ENCODE measurements around the gene BORCS5. TPM values are rescaled to one million over a fixed set of nuclear protein-coding genes. Genes with fewer than 3 reads are reported as not detected.

The BORCS5 gene
- total and polyA plus RNA-seq, 3 donors from 2014 or later = 20.3 to 46.3 (median 22.8) TPM

DNA sequence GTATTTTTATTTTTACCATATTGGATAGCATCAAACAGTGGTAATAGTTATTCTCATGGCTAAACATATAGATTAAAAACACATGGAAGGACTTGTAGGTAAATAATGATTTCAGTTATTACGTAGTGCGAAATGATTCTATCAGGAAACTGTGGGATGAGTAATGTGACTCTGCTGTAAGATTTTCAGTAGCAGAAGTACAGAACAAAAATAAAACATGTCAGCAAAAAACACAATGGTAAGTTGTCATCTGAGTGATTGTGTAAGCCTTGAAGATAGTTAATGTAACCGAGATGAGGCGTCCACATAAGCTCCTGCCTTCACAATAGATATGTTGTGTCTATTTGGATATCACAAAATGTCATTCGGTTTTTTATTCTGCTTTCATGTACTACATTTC lies 99.8 kb downstream of the BORCS5 start:
- Histone ChIP-seq H3K27ac (peak overlapping the region; percentile 66 to 81), H3K4me1 (no peaks in the 10 kb centered on the region), H3K36me3 (ENCODE audit: low read depth, missing control alignments) (no peaks in the 10 kb centered on the region), H3K9me3 (no peaks in the 10 kb centered on the region), H3K27me3 (no peaks in the 10 kb centered on the region), H3K4me3 (no peak overlapping the region)
- intact Hi-C loops (cut with DNase I; ENCODE audit: low total_unique reads) = no loop called here
- WGBS, 2 donors = 71 to 78% methylated on average over 5 of the region's 5 CpGs
- no peak for TF ChIP-seq POLR2A (IDR thresholded peaks at IDR 0.05)
- TF ChIP-seq, protein P1, sequence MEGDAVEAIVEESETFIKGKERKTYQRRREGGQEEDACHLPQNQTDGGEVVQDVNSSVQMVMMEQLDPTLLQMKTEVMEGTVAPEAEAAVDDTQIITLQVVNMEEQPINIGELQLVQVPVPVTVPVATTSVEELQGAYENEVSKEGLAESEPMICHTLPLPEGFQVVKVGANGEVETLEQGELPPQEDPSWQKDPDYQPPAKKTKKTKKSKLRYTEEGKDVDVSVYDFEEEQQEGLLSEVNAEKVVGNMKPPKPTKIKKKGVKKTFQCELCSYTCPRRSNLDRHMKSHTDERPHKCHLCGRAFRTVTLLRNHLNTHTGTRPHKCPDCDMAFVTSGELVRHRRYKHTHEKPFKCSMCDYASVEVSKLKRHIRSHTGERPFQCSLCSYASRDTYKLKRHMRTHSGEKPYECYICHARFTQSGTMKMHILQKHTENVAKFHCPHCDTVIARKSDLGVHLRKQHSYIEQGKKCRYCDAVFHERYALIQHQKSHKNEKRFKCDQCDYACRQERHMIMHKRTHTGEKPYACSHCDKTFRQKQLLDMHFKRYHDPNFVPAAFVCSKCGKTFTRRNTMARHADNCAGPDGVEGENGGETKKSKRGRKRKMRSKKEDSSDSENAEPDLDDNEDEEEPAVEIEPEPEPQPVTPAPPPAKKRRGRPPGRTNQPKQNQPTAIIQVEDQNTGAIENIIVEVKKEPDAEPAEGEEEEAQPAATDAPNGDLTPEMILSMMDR (IDR thresholded peaks at IDR 0.05) = no peak
- DNase-seq = no peak

DNA sequence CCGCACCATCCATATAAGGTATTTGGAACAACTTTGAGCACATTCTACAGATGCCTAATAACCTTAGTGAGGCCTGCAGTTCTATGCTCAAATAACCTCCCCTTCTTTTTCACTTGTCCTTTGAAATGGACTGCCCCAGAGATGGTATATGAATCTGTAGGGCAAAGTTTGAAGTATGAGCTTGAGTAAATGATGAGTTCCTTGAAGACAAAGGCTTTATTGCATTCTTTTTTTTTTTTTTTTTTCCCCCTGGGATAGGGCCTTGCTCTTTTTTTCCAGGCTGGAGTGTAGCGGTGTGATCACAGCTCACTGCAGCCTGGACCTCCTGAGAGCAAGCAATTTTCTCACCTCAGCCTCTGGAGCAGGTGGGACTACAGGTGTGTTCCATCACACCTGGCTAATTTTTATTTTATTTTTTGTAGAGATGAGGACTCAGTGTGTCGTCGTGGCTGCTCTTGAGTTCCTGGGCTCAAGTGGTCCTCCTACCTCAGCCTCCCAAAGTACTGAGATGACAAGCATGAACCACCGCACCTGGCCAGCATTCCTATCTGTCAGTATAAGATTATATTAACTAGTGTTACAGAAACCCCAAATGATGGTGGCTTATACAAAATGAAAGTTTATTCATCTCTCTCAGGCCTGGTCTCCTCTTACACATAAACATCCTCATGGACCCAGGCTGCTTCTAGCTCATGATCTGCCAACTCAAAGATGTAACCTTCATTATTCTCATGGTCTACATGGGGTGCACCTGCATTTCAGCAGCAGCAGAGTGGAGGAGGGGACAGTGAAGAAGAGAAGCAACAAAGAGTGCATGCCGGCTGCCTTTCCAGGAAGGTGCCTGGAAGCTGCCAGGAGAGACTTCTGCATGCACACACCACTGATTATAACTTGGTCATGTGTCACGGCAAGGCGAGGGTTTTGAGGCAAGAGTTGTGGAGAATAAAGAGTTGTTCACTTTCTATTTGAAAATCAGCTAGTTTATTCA lies 104.4 kb downstream of the BORCS5 start:
- Histone ChIP-seq H3K27ac (no peak overlapping the region), H3K36me3 (ENCODE audit: low read depth, missing control alignments) (no peaks in the 10 kb centered on the region), H3K4me1 (no peaks in the 10 kb centered on the region), H3K9me3 (no peaks in the 10 kb centered on the region), H3K27me3 (no peaks in the 10 kb centered on the region), H3K4me3 (no peak overlapping the region)
- WGBS, 2 donors = 96 to 98% methylated on average over 8 of the region's 8 CpGs
- no peak for DNase-seq
- intact Hi-C loops (cut with DNase I; ENCODE audit: low total_unique reads) = no loop called here
- no peak for TF ChIP-seq POLR2A (IDR thresholded peaks at IDR 0.05)
- TF ChIP-seq, protein P1 (IDR thresholded peaks at IDR 0.05) = no peak

DNA sequence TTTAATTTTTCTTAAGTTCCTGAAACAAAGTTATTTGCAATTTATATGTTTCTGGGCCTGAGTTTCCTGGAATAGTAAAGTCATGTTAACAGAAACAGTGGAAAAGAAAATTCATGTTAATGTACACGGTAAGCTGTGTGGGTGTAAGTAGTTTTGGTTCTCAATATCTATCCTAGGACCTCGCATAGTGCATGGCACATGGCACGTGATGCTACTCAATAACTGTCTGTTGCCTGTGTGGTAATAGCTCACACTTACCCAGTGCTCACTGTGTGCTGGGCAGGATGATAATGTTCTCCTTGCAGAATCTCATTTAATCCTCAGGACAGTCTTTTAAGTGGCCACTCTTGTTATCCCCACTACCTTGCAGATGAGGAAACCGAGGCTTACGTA lies 105.0 kb downstream of the BORCS5 start:
- H3K36me3 ChIP-seq (ENCODE audit: low read depth, missing control alignments) = no peaks in the 10 kb centered on the region
- H3K9me3 ChIP-seq = no peaks in the 10 kb centered on the region
- no peak overlapping the region for H3K4me3 ChIP-seq
- no peak for TF ChIP-seq POLR2A (IDR thresholded peaks at IDR 0.05)
- TF ChIP-seq, protein P1 (IDR thresholded peaks at IDR 0.05) = no peak
- WGBS, 2 donors = 88 to 96% methylated on average over 5 of the region's 5 CpGs
- intact Hi-C loops (cut with DNase I; ENCODE audit: low total_unique reads) = no loop called here
- no peak overlapping the region for H3K27ac ChIP-seq
- no peaks in the 10 kb centered on the region for H3K27me3 ChIP-seq
- DNase-seq = no peak
- H3K4me1 ChIP-seq = no peaks in the 10 kb centered on the region

GRCh38 chr12:12465522-12465921 lies 108.6 kb downstream of the BORCS5 start:
- Histone ChIP-seq H3K4me1 (no peaks in the 10 kb centered on the region), H3K9me3 (no peaks in the 10 kb centered on the region), H3K27me3 (no peaks in the 10 kb centered on the region), H3K4me3 (no peak overlapping the region), H3K36me3 (ENCODE audit: low read depth, missing control alignments) (no peaks in the 10 kb centered on the region), H3K27ac (no peak overlapping the region)
- WGBS, 2 donors = 87 to 92% methylated on average over 11 to 20 of the region's 20 CpGs
- no peak for TF ChIP-seq POLR2A (IDR thresholded peaks at IDR 0.05)
- TF ChIP-seq, protein P1 (IDR thresholded peaks at IDR 0.05) = no peak
- no peak for DNase-seq
- intact Hi-C loops (cut with DNase I; ENCODE audit: low total_unique reads) = no loop called here

All from testis (tissue), 3 donors.